ENCODE measurements around the gene DCAKD. TPM values are rescaled to one million over a fixed set of nuclear protein-coding genes. Genes with fewer than 3 reads are reported as not detected.

DCAKD gene
- total RNA-seq, 1 experiment from 2014 or later, result 31.9 TPM

GRCh38 chr17:45013021-45013997 is 38.1 kb downstream of the DCAKD start:
- Histone ChIP-seq H3K36me3 (ENCODE audit: control insufficient read depth in 1 of 2, insufficient read depth in 2 of 2, low read length in 2 of 2) (no peaks in the 10 kb centered on the region), H3K4me2 (ENCODE audit: low read length) (no peak overlapping the region), H4K20me1 (ENCODE audit: insufficient read depth) (no peaks in the 10 kb centered on the region), H3K9ac (ENCODE audit: low read length) (no peak overlapping the region), H3K9me2 (ENCODE audit: insufficient read depth) (no peaks in the 10 kb centered on the region), H3K9me3 (ENCODE audit: control insufficient read depth in 1 of 2, insufficient read depth in 1 of 2, low read depth in 1 of 2, low read length in 2 of 2) (no peaks in the 10 kb centered on the region), H2AFZ (ENCODE audit: low read depth, low read length, poor library complexity, severe bottlenecking) (no peak overlapping the region), H3K27me3 (ENCODE audit: insufficient read depth, low read length) (no peaks in the 10 kb centered on the region), H3K79me2 (ENCODE audit: insufficient read depth, low read length) (no peaks in the 10 kb centered on the region), H3K27ac (ENCODE audit: low read depth, low read length) (no peak overlapping the region), H3K4me3 (replicated peaks in 1 of 2; ENCODE audit: low read depth in 1 of 2, low read length in 2 of 2) (no peak overlapping the region), H3K4me1 (ENCODE audit: control insufficient read depth in 1 of 2, insufficient read depth in 2 of 2, low read length in 2 of 2) (peaks cover 0 to 7% of the 10 kb centered on the region in 2 experiments; a peak in 2 of 4 replicates)
- ChIA-PET RAD21 (ENCODE audit: low non-redundant PET in 1 of 2, low total read pairs in 2 of 2, uncharacterized antibody in 2 of 2, unreplicated experiment in 2 of 2) (no interaction called here), POLR2A (no interaction called here), CTCF (no interaction called here)
- intact Hi-C loops (cut with micrococcal nuclease), result no loop called here
- BruUV-seq (replicated peaks), result no TSS peak
- TF ChIP-seq EGR1 (IDR thresholded peaks at IDR 0.05; ENCODE audit: low read depth), result no peak
- TF ChIP-seq CBX3 (IDR thresholded peaks at IDR 0.05; ENCODE audit: low read depth), result no peak
- no peak for TF ChIP-seq SRF (IDR thresholded peaks at IDR 0.05; ENCODE audit: low read depth)
- TF ChIP-seq SIN3A (IDR thresholded peaks at IDR 0.05; ENCODE audit: low read depth), result no peak
- TF ChIP-seq FOSL1 (IDR thresholded peaks at IDR 0.05; ENCODE audit: low read depth), result no peak
- TF ChIP-seq YY1 (IDR thresholded peaks at IDR 0.05; ENCODE audit: extremely low read depth, insufficient replicate concordance, low read depth, low read length), result no peak
- TF ChIP-seq POLR2AphosphoS5 (IDR thresholded peaks at IDR 0.05; ENCODE audit: low read depth, low read length), result no peak
- TF ChIP-seq, protein P1, sequence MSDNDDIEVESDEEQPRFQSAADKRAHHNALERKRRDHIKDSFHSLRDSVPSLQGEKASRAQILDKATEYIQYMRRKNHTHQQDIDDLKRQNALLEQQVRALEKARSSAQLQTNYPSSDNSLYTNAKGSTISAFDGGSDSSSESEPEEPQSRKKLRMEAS (IDR thresholded peaks at IDR 0.05), result no peak
- TF ChIP-seq EZH2phosphoT487 (IDR thresholded peaks at IDR 0.05; ENCODE audit: borderline replicate concordance), result no peak
- no peak for TF ChIP-seq CTCF (IDR thresholded peaks at IDR 0.05 in 2 of 3, conservative IDR thresholded peaks at IDR 0.05 in 1 of 3; ENCODE audit: borderline replicate concordance in 1 of 3, insufficient read depth in 1 of 3, low read depth in 2 of 3, low read length in 2 of 3)
- no peak for TF ChIP-seq ZFX (IDR thresholded peaks at IDR 0.05)
- TF ChIP-seq REST (IDR thresholded peaks at IDR 0.05; ENCODE audit: low read depth), result no peak
- no peak for TF ChIP-seq JUND (IDR thresholded peaks at IDR 0.05)
- no peak for TF ChIP-seq EZH2 (IDR thresholded peaks at IDR 0.05)
- DNase-seq (ENCODE audit: low read depth, low spot score), result no peak
- no peak for ATAC-seq
